SK-N-SH (cell line): ENCODE results near the gene RANBP9. TPM values are rescaled to one million over a fixed set of nuclear protein-coding genes. Genes with fewer than 3 reads are reported as not detected.

ENCODE experiments used
- CTCF ChIA-PET: fragments of 300-600, 350-600 bp; formaldehyde crosslinking; extraction: SDS; loops from one replicate; lab custom pipeline; 2021; lab: Yijun Ruan, JAX
- POLR2A ChIA-PET: fragments of 350-600 bp; sonication (Branson Sonifier 250); formaldehyde crosslinking; extraction: SDS; loops from one replicate; lab custom pipeline; 2020; ENCODE audit warnings: antibody characterized with exemption, inconsistent platforms; lab: Yijun Ruan, JAX
- DNase-seq: peaks from one replicate; pipeline ENCODE4 v3.0.0; 2012
- H2AFZ ChIP-seq: fragments of 200-600 bp; sonication (generic); 2 replicates; pipeline ENCODE4 v1.8.1; 2016; ENCODE audit warnings: antibody characterized with exemption, mild to moderate bottlenecking, low read depth
- H3F3A ChIP-seq: fragments of 200-600 bp; sonication (generic); replicated peaks from 2 replicates; pipeline ENCODE3; 2016; ENCODE audit warnings: antibody characterized with exemption, mild to moderate bottlenecking; ENCODE audit not compliant: insufficient read depth
- H3K27ac ChIP-seq, 2 experiments: fragments of 200-500 bp in 1 of 2; fragments of 200-600 bp in 1 of 2; sonication (Bioruptor generic) in 1 of 2; sonication (generic), shearing (Covaris generic) in 1 of 2; 2 replicates each; pipeline versions ENCODE4 v1.5.1 to v1.6.1; 2014 to 2016; ENCODE audit warnings: low read depth in 2 of 2, inconsistent platforms in 1 of 2, low read length in 1 of 2, mild to moderate bottlenecking in 1 of 2, mixed read lengths in 1 of 2
- H3K27me3 ChIP-seq: fragments of 200-600 bp; sonication (generic), shearing (Covaris generic); 2 replicates; pipeline ENCODE4 v1.6.1; 2016; ENCODE audit warnings: mixed run types; ENCODE audit not compliant: insufficient read depth
- H3K36me3 ChIP-seq, 2 experiments: fragments of 200-500 bp in 1 of 2; fragments of 200-600 bp in 1 of 2; sonication (Bioruptor generic) in 1 of 2; sonication (generic) in 1 of 2; replicated peaks in 1 of 2; 2 replicates each; pipeline versions ENCODE3 to v1.5.1; 2014 to 2016; ENCODE audit warnings: low read length in 1 of 2, mild to moderate bottlenecking in 1 of 2; ENCODE audit not compliant: insufficient read depth in 2 of 2, control insufficient read depth in 1 of 2
- H3K4me1 ChIP-seq, 2 experiments: fragments of 200-500 bp in 1 of 2; fragments of 200-600 bp in 1 of 2; sonication (Bioruptor generic) in 1 of 2; sonication (generic), shearing (Covaris generic) in 1 of 2; 2 replicates each; pipeline versions ENCODE4 v1.5.1 to v1.6.1; 2014 to 2016; ENCODE audit warnings: low read depth in 1 of 2, low read length in 1 of 2, mixed run types in 1 of 2; ENCODE audit not compliant: insufficient read depth in 2 of 2, control insufficient read depth in 1 of 2
- H3K4me2 ChIP-seq: fragments of 200-600 bp; sonication (generic), shearing (Covaris generic); 2 replicates; pipeline ENCODE4 v1.6.1; 2017; ENCODE audit warnings: mixed run types
- H3K4me3 ChIP-seq, 2 experiments: fragments of 200-500 bp in 1 of 2; fragments of 200-600 bp in 1 of 2; sonication (Bioruptor generic) in 1 of 2; sonication (generic), shearing (Covaris generic) in 1 of 2; 2 replicates each; pipeline versions ENCODE4 v1.5.1 to v1.8.1; 2014 to 2016; ENCODE audit warnings: low read depth in 2 of 2, inconsistent platforms in 1 of 2, low read length in 1 of 2, mild to moderate bottlenecking in 1 of 2, mixed read lengths in 1 of 2, moderate library complexity in 1 of 2
- H3K79me2 ChIP-seq: fragments of 200-600 bp; sonication (generic); 2 replicates; pipeline ENCODE4 v1.8.1; 2017; ENCODE audit warnings: mild to moderate bottlenecking; ENCODE audit not compliant: insufficient read depth
- H3K9ac ChIP-seq: fragments of 200-600 bp; sonication (generic); 2 replicates; pipeline ENCODE4 v1.6.1; 2017; ENCODE audit warnings: mixed run types
- H3K9me2 ChIP-seq: fragments of 200-600 bp; sonication (generic); 2 replicates; pipeline ENCODE4 v1.6.1; 2017; ENCODE audit warnings: mixed run types
- H3K9me3 ChIP-seq: fragments of 200-600 bp; sonication (generic); 2 replicates; pipeline ENCODE4 v1.6.1; 2017; ENCODE audit warnings: mixed run types, mild to moderate bottlenecking, moderate library complexity
- H4K20me1 ChIP-seq: fragments of 200-600 bp; sonication (generic); 2 replicates; pipeline ENCODE4 v1.6.1; 2017; ENCODE audit warnings: mild to moderate bottlenecking, mixed run types; ENCODE audit not compliant: insufficient read depth
- EP300 ChIP-seq, 2 experiments: IDR thresholded peaks; 2 replicates each; pipeline versions ENCODE4 v1.4.0 to v1.6.1; 2012; ENCODE audit warnings: borderline replicate concordance in 1 of 2, low read depth in 1 of 2, low read length in 1 of 2
- FOSL2 ChIP-seq: IDR thresholded peaks from 2 replicates; pipeline ENCODE4 v1.4.0; 2012; ENCODE audit warnings: low read depth, mild to moderate bottlenecking, moderate library complexity, borderline replicate concordance
- GATA2 ChIP-seq: sonication (generic); formaldehyde crosslinking; IDR thresholded peaks from 2 replicates; pipeline ENCODE4 v1.5.0; 2020; ENCODE audit warnings: mild to moderate bottlenecking, missing genetic modification reagents
- IRF3 ChIP-seq: fragments of 150-350 bp; IDR thresholded peaks from 2 replicates; pipeline ENCODE4 v1.6.1; 2016; ENCODE audit warnings: mild to moderate bottlenecking, low read depth, low read length
- JUND ChIP-seq: IDR thresholded peaks from 2 replicates; pipeline ENCODE4 v1.4.0; 2012
- RAD21 ChIP-seq: IDR thresholded peaks from 2 replicates; pipeline ENCODE4 v1.6.1; 2012; ENCODE audit warnings: mild to moderate bottlenecking, low read length
- SIN3A ChIP-seq: IDR thresholded peaks from 2 replicates; pipeline ENCODE4 v1.6.1; 2012; ENCODE audit warnings: low read depth, mild to moderate bottlenecking, low read length, moderate library complexity, borderline replicate concordance
- WGBS: methylation state at CpG from one replicate; pipeline ENCODE4 v1.1.6; 2017; ENCODE audit warnings: low lambda C conversion rate; 5-methylcytosine and 5-hydroxymethylcytosine counted together
- polyA plus RNA-seq, 3 experiments: library from polyadenylated mRNA; depleted of rRNA; stranded (reverse); fragments of >200 nt; gene quantifications; 2 replicates each; pipeline ENCODE4 v1.2.3, GENCODE V29; 2012
- TF ChIP-seq, protein P1 (sequence below): IDR thresholded peaks from 2 replicates; pipeline ENCODE4; 2012

Gene RANBP9
- polyA plus RNA-seq, 1 of the 3 experiments (the other 2 are of a cell fraction): 20.4 TPM

GRCh38 chr6:13593720-13594119 is 117.9 kb downstream of the RANBP9 start:
- Histone ChIP-seq H2AFZ (no peak overlapping the region), H3F3A (peaks cover 11% of the 10 kb centered on the region), H3K4me2 (peak overlapping the region; percentile 17; the same call in 1 of the 2 replicates), H3K79me2 (no peaks in the 10 kb centered on the region), H3K27me3 (no peaks in the 10 kb centered on the region), H4K20me1 (no peaks in the 10 kb centered on the region), H3K4me3 (no peak overlapping the region), H3K9ac (no peak overlapping the region; the same call in 1 of the 2 replicates), H3K9me2 (no peaks in the 10 kb centered on the region), H3K27ac (peak overlapping the region in 1 of 2 experiments; percentile 62; a peak in 2 of 4 replicates), H3K9me3 (no peaks in the 10 kb centered on the region), H3K4me1 (peaks cover 0 to 7% of the 10 kb centered on the region in 2 experiments; a peak in 1 of 4 replicates), H3K36me3 (peaks cover 1 to 10% of the 10 kb centered on the region in 2 experiments)
- ChIA-PET POLR2A (no interaction called here), CTCF (interaction anchor here (0.6 to 5.6 kb wide), 4 partner anchors 19 to 142 kb away, joined by 3 to 43 read pairs (median 4); partner anchors contain the start of gene SIRT5)
- DNase-seq: no peak
- WGBS: 38% methylated on average over 6 of the region's 6 CpGs
- no peak for TF ChIP-seq SIN3A
- peak; percentile 41; the same call in 1 of the 2 replicates for TF ChIP-seq FOSL2
- TF ChIP-seq JUND: peak; percentile 39; the same call in 1 of the 2 replicates
- TF ChIP-seq, protein P1, sequence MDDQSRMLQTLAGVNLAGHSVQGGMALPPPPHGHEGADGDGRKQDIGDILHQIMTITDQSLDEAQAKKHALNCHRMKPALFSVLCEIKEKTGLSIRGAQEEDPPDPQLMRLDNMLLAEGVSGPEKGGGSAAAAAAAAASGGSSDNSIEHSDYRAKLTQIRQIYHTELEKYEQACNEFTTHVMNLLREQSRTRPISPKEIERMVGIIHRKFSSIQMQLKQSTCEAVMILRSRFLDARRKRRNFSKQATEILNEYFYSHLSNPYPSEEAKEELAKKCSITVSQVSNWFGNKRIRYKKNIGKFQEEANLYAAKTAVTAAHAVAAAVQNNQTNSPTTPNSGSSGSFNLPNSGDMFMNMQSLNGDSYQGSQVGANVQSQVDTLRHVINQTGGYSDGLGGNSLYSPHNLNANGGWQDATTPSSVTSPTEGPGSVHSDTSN: peak; percentile 57; the same call in 1 of the 2 replicates

- H3F3A ChIP-seq: peaks cover 16% of the 10 kb centered on the region
- H2AFZ ChIP-seq: no peak overlapping the region
Measured at GRCh38 chr6:13593103-13593502, 118.5 kb downstream of the RANBP9 start.

More at GRCh38 chr6:13593103-13593502, 118.5 kb downstream of the RANBP9 start:
- Histone ChIP-seq H3K4me2 (peak overlapping the region; percentile 17), H3K36me3 (peaks cover 7 to 13% of the 10 kb centered on the region in 2 experiments), H3K4me3 (no peak overlapping the region), H3K9me3 (no peaks in the 10 kb centered on the region), H3K27me3 (no peaks in the 10 kb centered on the region), H3K4me1 (peaks cover 0 to 7% of the 10 kb centered on the region in 2 experiments; a peak in 1 of 4 replicates), H3K9me2 (no peaks in the 10 kb centered on the region), H3K79me2 (no peaks in the 10 kb centered on the region), H3K9ac (no peak overlapping the region; the same call in 1 of the 2 replicates), H4K20me1 (no peaks in the 10 kb centered on the region), H3K27ac (peak overlapping the region in 1 of 2 experiments; percentile 62; a peak in 3 of 4 replicates)
- ChIA-PET POLR2A (no interaction called here), CTCF (interaction anchor here (0.6 to 5.6 kb wide), 3 partner anchors 18 to 142 kb away, joined by 3 to 43 read pairs (median 3); partner anchors contain the start of genes NOL7 and SIRT5)
- DNase-seq: peak; percentile 62
- 27% methylated on average over 6 of the region's 6 CpGs for WGBS
- 0 out of 4 replicates have a peak, but pooled peaks of 1 of the 2 experiments have one; percentile 8 for TF ChIP-seq EP300 (IDR thresholded peaks at IDR 0.05; ENCODE audit: borderline replicate concordance in 1 of 2, low read depth in 1 of 2, low read length in 1 of 2)
- peak; percentile 95 for TF ChIP-seq GATA2 (CRISPR knock-in tag)
- no peak for TF ChIP-seq IRF3
- no peak for TF ChIP-seq RAD21
